PFSK-1 (cell line): Measurements from ENCODE around the gene BEND6.

Source experiments
- REST ChIP-seq, 2 experiments: IDR thresholded peaks; 2 replicates each; pipeline versions ENCODE4 v1.6.1 to v1.8.0; 2011 to 2012; ENCODE audit warnings: low read depth in 2 of 2, low read length in 2 of 2, control low read depth in 1 of 2, inconsistent platforms in 1 of 2, mild to moderate bottlenecking in 1 of 2, moderate library complexity in 1 of 2; ENCODE audit not compliant: insufficient read depth in 1 of 2
- SIN3A ChIP-seq: IDR thresholded peaks from 2 replicates; pipeline ENCODE4 v1.6.1; 2012; ENCODE audit warnings: mild to moderate bottlenecking, low read length, moderate library complexity, borderline replicate concordance; ENCODE audit not compliant: insufficient read depth
- TAF1 ChIP-seq: IDR thresholded peaks from 2 replicates; pipeline ENCODE4 v1.6.1; 2012; ENCODE audit warnings: low read length, control low read depth, borderline replicate concordance; ENCODE audit not compliant: insufficient read depth

GRCh38 chr6:56958481-56958880, 3.6 kb downstream of the BEND6 start:
- no peak for TF ChIP-seq SIN3A
- no peak for TF ChIP-seq TAF1
- TF ChIP-seq REST (IDR thresholded peaks at IDR 0.05; ENCODE audit: insufficient read depth in 1 of 2, low read depth in 2 of 2, low read length in 2 of 2) = no peak
